Ovary (tissue), 9 donors: Measurements from ENCODE around the gene HSPB1. TPM values are rescaled to one million over a fixed set of nuclear protein-coding genes. Genes with fewer than 3 reads are reported as not detected.

Experiments
- DNase-seq, 5 donors: peaks; one replicate each; pipeline ENCODE4 v3.0.0-alpha.2; 2019 to 2020
- H3K27ac ChIP-seq, 2 donors: fragments of 200-600 bp; one replicate each; pipeline versions ENCODE4 v1.5.1 to v1.8.0; 2019 to 2022
- H3K27me3 ChIP-seq: fragments of 200-600 bp; one replicate; pipeline ENCODE4 v1.8.0; 2022
- H3K36me3 ChIP-seq: fragments of 200-600 bp; sonication (generic); one replicate; pipeline ENCODE4 v1.5.1; 2019
- H3K4me1 ChIP-seq: one replicate; pipeline ENCODE4 v1.8.1; 2013; ENCODE audit warnings: mild to moderate bottlenecking, moderate library complexity; ENCODE audit not compliant: insufficient read depth
- H3K4me3 ChIP-seq: fragments of 200-600 bp; sonication (generic); one replicate; pipeline ENCODE4 v1.5.1; 2017
- H3K9me3 ChIP-seq, 2 donors: fragments of 200-600 bp in 1 of 2; sonication (generic) in 1 of 2; one replicate each; pipeline versions ENCODE4 v1.5.1 to v1.8.1; 2013 to 2019; ENCODE audit warnings: mild to moderate bottlenecking in 1 of 2, moderate library complexity in 1 of 2
- EP300 ChIP-seq: sonication (generic); formaldehyde crosslinking; IDR thresholded peaks from one replicate; pipeline ENCODE4 v1.6.1; 2017; ENCODE audit warnings: antibody characterized with exemption
- POLR2A ChIP-seq: fragments of 450-650 bp; IDR thresholded peaks from one replicate; pipeline ENCODE4 v1.6.1; 2017; ENCODE audit warnings: antibody characterized with exemption, mild to moderate bottlenecking, moderate library complexity
- WGBS, 3 donors: extraction: QIAGEN DNeasy Blood & Tissue Kit in 1 of 3; methylation state at CpG; one replicate each; pipeline versions ENCODE4 v1.1.5 to v1.1.7; 2013 to 2017; 5-methylcytosine and 5-hydroxymethylcytosine counted together
- intact Hi-C, 4 donors: fragments of 100-400 bp; cut with DNase I; formaldehyde crosslinking; loops; one replicate each; pipeline versions ENCODE4 v1.11.0 to v1.15.1; 2022 to 2023
- polyA plus RNA-seq, 2 donors: library from polyadenylated mRNA; stranded (reverse); fragments of 200-250 nt in 1 of 2; fragments of 350-450 nt in 1 of 2; fragmentation: Illumina TruSeq in 1 of 2; extraction: RNeasy Lipid Tissue Mini Kit (QIAGEN cat#74804) in 1 of 2; gene quantifications; one replicate each; pipeline ENCODE4 v1.2.3, GENCODE V29; 2013 to 2014
- total RNA-seq, 7 donors: library from RNA; depleted of rRNA in 2 of 7; stranded (reverse); fragments of >200 nt in 2 of 7; fragmentation: NEBNext Ultra II Directional in 3 of 7; extraction: Animal tissue kit (Norgen Biotek cat#: 25700) in 3 of 7; gene quantifications; one replicate each; pipeline versions ENCODE4 v1.1.0 to v1.2.4, GENCODE V29; 2016 to 2023
- TF ChIP-seq, protein P1 (sequence below), 3 donors: fragments of 450-650 bp in 2 of 3; fragments of 200-600 bp in 1 of 3; IDR thresholded peaks; one replicate each; pipeline versions ENCODE4 v1.5.1 to v1.8.0; 2016 to 2022; ENCODE audit warnings: antibody characterized with exemption in 3 of 3, mild to moderate bottlenecking in 1 of 3
- donor health status: DM: no; HTN: no; CAD: no; lungs with moderate emphysema.
- donor health status: DM: no; HTN: no; CAD: no.
- donor health status: Bipolar disorder and iron deficiency.
- donor health status: DM: yes; HTN: yes; CAD: no.
- donor health status: DM: no; HTN: no; CAD: no.
- donor health status: DM: yes; HTN: yes; CAD: no.

HSPB1 gene
- total and polyA plus RNA-seq, 9 donors, result 5.7 to 913 (median 430) TPM

DNA sequence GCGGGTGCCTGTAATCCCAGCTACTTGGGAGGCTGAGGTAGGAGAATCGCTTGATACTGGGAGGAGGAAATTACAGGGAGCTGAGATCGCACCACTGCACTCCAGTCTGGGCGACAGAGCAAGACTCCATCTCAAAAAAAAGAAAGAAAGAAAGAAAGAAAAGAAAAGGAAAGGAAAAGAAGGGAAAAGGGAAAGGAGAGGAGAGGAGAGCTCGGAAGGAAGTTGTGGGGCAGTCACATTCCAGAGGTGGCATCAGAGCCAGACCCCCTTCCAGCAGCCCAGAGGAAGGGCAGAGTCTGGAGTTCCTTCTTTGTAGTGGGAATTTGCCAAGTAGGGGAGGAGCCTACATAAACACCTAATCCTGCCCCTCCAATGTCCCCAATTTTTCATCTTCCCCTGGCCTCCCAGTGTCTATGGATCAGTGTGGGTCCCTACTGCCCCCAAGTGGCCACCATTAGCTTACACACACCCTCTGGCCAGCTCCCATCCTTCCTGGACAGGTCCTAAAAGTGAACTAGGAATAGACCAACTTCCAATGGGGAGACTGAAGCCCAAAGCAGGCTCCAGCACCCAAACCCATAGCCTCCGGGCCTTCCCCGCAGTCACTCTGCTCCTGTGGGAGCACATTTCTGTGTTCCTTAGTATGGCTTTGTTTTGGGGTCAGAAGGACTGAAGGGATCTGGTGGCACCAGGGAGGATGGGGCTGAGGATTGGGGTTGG, 39.6 kb upstream of the HSPB1 start:
- no peaks in the 10 kb centered on the region for H3K9me3 ChIP-seq
- H3K4me1 ChIP-seq, result peaks cover 3% of the 10 kb centered on the region
- H3K27ac ChIP-seq, result no peak overlapping the region
- 68 to 75% (median 73%) methylated on average over 7 of the region's 7 CpGs for WGBS, 3 donors
- intact Hi-C loops, result no loop called here
- peak in 2 of 5 donors; percentile 32 to 53 for DNase-seq
- no peak overlapping the region for H3K4me3 ChIP-seq
- H3K36me3 ChIP-seq, result no peaks in the 10 kb centered on the region
- TF ChIP-seq, protein P1, sequence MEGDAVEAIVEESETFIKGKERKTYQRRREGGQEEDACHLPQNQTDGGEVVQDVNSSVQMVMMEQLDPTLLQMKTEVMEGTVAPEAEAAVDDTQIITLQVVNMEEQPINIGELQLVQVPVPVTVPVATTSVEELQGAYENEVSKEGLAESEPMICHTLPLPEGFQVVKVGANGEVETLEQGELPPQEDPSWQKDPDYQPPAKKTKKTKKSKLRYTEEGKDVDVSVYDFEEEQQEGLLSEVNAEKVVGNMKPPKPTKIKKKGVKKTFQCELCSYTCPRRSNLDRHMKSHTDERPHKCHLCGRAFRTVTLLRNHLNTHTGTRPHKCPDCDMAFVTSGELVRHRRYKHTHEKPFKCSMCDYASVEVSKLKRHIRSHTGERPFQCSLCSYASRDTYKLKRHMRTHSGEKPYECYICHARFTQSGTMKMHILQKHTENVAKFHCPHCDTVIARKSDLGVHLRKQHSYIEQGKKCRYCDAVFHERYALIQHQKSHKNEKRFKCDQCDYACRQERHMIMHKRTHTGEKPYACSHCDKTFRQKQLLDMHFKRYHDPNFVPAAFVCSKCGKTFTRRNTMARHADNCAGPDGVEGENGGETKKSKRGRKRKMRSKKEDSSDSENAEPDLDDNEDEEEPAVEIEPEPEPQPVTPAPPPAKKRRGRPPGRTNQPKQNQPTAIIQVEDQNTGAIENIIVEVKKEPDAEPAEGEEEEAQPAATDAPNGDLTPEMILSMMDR (IDR thresholded peaks at IDR 0.05), result peak in 2 of 3 donors; percentile 18 to 34
- TF ChIP-seq EP300, result no peak
- H3K27me3 ChIP-seq, result no peaks in the 10 kb centered on the region

- TF ChIP-seq EP300, result no peak
- no peak for TF ChIP-seq POLR2A
- TF ChIP-seq, protein P1 (IDR thresholded peaks at IDR 0.05), result no peak
- H3K27ac ChIP-seq, result no peak overlapping the region
- H3K4me1 ChIP-seq, result peaks cover 3% of the 10 kb centered on the region
- DNase-seq, result no peak
- H3K9me3 ChIP-seq, result no peaks in the 10 kb centered on the region
- H3K27me3 ChIP-seq, result no peaks in the 10 kb centered on the region
- H3K4me3 ChIP-seq, result no peak overlapping the region
- no peaks in the 10 kb centered on the region for H3K36me3 ChIP-seq
- intact Hi-C loops, result loop anchor here in 1 of 4 donors (5.0 kb wide), 1 partner anchor 63 kb away; the partner anchor contains the start of gene SRRM3
- 89 to 95% (median 90%) methylated on average over 7 of the region's 7 CpGs for WGBS, 3 donors
Measured at GRCh38 chr7:76265299-76265698, 37.2 kb upstream of the HSPB1 start.

DNA sequence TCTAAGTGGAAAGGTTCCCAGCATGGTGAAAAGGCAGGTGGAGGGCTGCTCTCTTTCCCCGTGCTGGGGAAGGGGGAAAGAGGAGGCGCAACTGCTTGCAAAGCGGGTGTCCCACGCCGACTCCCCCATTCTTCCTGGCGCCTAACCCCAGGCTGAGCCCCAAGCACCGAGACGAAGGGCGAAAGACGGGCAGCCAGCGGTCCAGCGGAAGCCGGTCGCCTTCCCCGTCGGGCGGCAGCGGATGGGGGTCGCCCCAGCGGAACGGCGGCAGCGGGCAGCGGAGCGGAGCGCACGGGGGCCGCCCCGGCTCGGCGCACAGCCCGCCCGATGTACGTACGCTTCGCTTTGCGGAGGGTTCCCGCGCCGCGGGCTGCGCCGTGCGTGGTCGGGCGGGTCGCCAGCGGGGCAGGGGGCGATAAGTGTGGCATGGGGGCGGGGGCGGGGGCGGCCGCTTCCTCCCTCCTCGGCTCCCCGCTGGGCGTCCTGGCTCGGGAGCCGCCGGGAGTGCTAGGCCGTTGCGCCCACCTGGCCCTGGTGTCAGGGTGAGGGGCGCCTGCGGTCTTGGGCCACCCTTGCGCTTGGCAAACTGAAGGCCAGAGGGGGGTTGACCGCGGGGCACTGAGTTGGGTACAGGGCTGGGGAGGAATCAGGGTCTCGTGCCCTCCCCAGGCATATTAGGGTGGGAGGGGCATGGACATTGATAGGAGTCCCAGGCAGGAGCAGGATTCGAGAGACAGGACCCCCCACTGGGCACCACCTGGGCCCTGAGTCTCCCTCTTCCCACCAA, 35.2 kb upstream of the HSPB1 start:
- no peak for DNase-seq
- TF ChIP-seq POLR2A (no peak), EP300 (no peak)
- TF ChIP-seq, protein P1 (IDR thresholded peaks at IDR 0.05), result no peak
- Histone ChIP-seq H3K9me3 (no peaks in the 10 kb centered on the region), H3K27ac (no peak overlapping the region), H3K36me3 (no peaks in the 10 kb centered on the region), H3K4me1 (peaks cover 3% of the 10 kb centered on the region), H3K27me3 (no peaks in the 10 kb centered on the region), H3K4me3 (peak overlapping the region; percentile 19)
- intact Hi-C loops, result loop anchor here in 1 of 4 donors (5.0 kb wide), 1 partner anchor 65 kb away; the partner anchor contains the start of gene SRRM3
- WGBS, 3 donors, result 1 to 2% (median 2%) methylated on average over 18 to 68 of the region's 68 CpGs

GRCh38 chr7:76267894-76268183, 34.6 kb upstream of the HSPB1 start:
- intact Hi-C loops, result loop anchor here in 1 of 4 donors (5.0 kb wide), 1 partner anchor 66 kb away; the partner anchor contains the start of gene SRRM3

More at GRCh38 chr7:76267894-76268183, 34.6 kb upstream of the HSPB1 start:
- Histone ChIP-seq H3K27ac (no peak overlapping the region), H3K27me3 (no peaks in the 10 kb centered on the region), H3K4me3 (no peak overlapping the region), H3K4me1 (peaks cover 3% of the 10 kb centered on the region), H3K36me3 (no peaks in the 10 kb centered on the region), H3K9me3 (no peaks in the 10 kb centered on the region)
- DNase-seq, result no peak
- TF ChIP-seq EP300, result no peak
- TF ChIP-seq POLR2A, result no peak
- TF ChIP-seq, protein P1 (IDR thresholded peaks at IDR 0.05), result no peak
- 10 to 13% (median 11%) methylated on average over 4 of the region's 4 CpGs for WGBS, 3 donors
